GM12878 (cell line): Measurements from ENCODE around the gene AP4B1. TPM values are rescaled to one million over a fixed set of nuclear protein-coding genes. Genes with fewer than 3 reads are reported as not detected.

Source experiments
- ATAC-seq: fragments of 200-7000 bp; cut with Tn5 transposase; 3 replicates; pipeline ENCODE4 v1.9.1; 2020; ENCODE audit warnings: mild to moderate bottlenecking, moderate library complexity
- BruUV-seq: library from RNA; stranded (reverse); fragments of 400-500 nt; replicated peaks from 2 replicates; lab custom pipeline; 2021; lab: Mats Ljungman, UMichigan
- CTCF ChIA-PET: fragments of 300-600 bp; sonication (Branson Sonifier 250); formaldehyde crosslinking; extraction: SDS; loops from one replicate; lab custom pipeline; 2021; ENCODE audit warnings: inconsistent platforms; lab: Yijun Ruan, JAX
- POLR2A ChIA-PET: fragments of 350-600 bp; formaldehyde crosslinking; extraction: SDS; loops from one replicate; lab custom pipeline; 2021; ENCODE audit warnings: inconsistent platforms; lab: Charles Lee
- RAD21 ChIA-PET: fragments of 300-600 bp; sonication (Branson Sonifier 250); formaldehyde crosslinking; loops from one replicate; lab custom pipeline; 2023; ENCODE audit warnings: antibody characterized with exemption; ENCODE audit not compliant: unreplicated experiment; lab: Charles Lee
- SMC1A ChIA-PET: fragments of 300-600 bp; sonication (Branson Sonifier 250); formaldehyde crosslinking; loops from one replicate; lab custom pipeline; 2023; ENCODE audit not compliant: unreplicated experiment, uncharacterized antibody; lab: Charles Lee
- DNase-seq: peaks from one replicate; pipeline ENCODE4 v3.0.0-alpha.2; 2011; ENCODE audit warnings: low read depth, low spot score
- FAIRE-seq: peaks from 3 replicates; lab custom pipeline; 2011; peaks lifted over from hg19 to GRCh38; lab: Jason Lieb, UNC
- H2AFZ ChIP-seq: 2 replicates; pipeline ENCODE4 v1.6.0; 2011; ENCODE audit warnings: low read depth, low read length, control low read depth; ENCODE audit not compliant: control insufficient read depth
- H3K27ac ChIP-seq: 2 replicates; pipeline ENCODE4 v1.5.1; 2011; ENCODE audit warnings: control low read depth; ENCODE audit not compliant: control insufficient read depth, insufficient read depth
- H3K27me3 ChIP-seq, 2 experiments: replicated peaks in 1 of 2; 2 replicates each; pipeline versions ENCODE4 v1.6.0 to v1.6.1; 2011; ENCODE audit warnings: low read length in 1 of 2; ENCODE audit not compliant: control insufficient read depth in 2 of 2, insufficient read depth in 2 of 2
- H3K36me3 ChIP-seq, 2 experiments: 2 replicates each; pipeline ENCODE4 v1.5.1; 2011; ENCODE audit warnings: low read length in 1 of 2; ENCODE audit not compliant: control insufficient read depth in 2 of 2, insufficient read depth in 2 of 2
- H3K4me1 ChIP-seq: 2 replicates; pipeline ENCODE4 v1.6.1; 2011; ENCODE audit warnings: mild to moderate bottlenecking, low read length, moderate library complexity, mixed read lengths; ENCODE audit not compliant: control insufficient read depth, insufficient read depth
- H3K4me2 ChIP-seq: 2 replicates; pipeline ENCODE4 v1.6.0; 2011; ENCODE audit warnings: control low read depth; ENCODE audit not compliant: control insufficient read depth, insufficient read depth
- H3K4me3 ChIP-seq: fragments of 200-600 bp; sonication (generic); 2 replicates; pipeline ENCODE4 v1.5.1; 2016
- H3K79me2 ChIP-seq: 2 replicates; pipeline ENCODE4 v1.6.0; 2011; ENCODE audit warnings: low read length; ENCODE audit not compliant: control insufficient read depth, insufficient read depth
- H3K9ac ChIP-seq: 2 replicates; pipeline ENCODE4 v1.8.0; 2011; ENCODE audit warnings: low read length, control low read depth, mixed read lengths; ENCODE audit not compliant: control insufficient read depth, insufficient read depth
- H3K9me3 ChIP-seq: replicated peaks from 3 replicates; pipeline ENCODE4 v1.5.1; 2011; ENCODE audit warnings: mild to moderate bottlenecking, low read length; ENCODE audit not compliant: control insufficient read depth, insufficient read depth
- H4K20me1 ChIP-seq: 2 replicates; pipeline ENCODE4 v1.6.0; 2011; ENCODE audit not compliant: control insufficient read depth, insufficient read depth
- BHLHE40 ChIP-seq, 2 experiments: fragments of 450-650 bp in 1 of 2; IDR thresholded peaks; 2 replicates each; pipeline ENCODE4 v1.6.1; 2011 to 2017; ENCODE audit warnings: low read depth in 2 of 2, borderline replicate concordance in 1 of 2, improper control_type of control experiment in 1 of 2, low read length in 1 of 2, mild to moderate bottlenecking in 1 of 2
- BRCA1 ChIP-seq: IDR thresholded peaks from 2 replicates; pipeline ENCODE4 v1.6.1; 2011; ENCODE audit warnings: low read depth, low read length, improper control_type of control experiment
- CTCF ChIP-seq, 3 experiments: IDR thresholded peaks in 2 of 3; conservative IDR thresholded peaks in 1 of 3; 2 replicates each; pipeline ENCODE4 v1.5.1; 2011; ENCODE audit warnings: low read depth in 3 of 3, low read length in 3 of 3, mild to moderate bottlenecking in 3 of 3, control low read depth in 2 of 3, moderate library complexity in 2 of 3, inconsistent platforms in 1 of 3, mixed read lengths in 1 of 3; ENCODE audit not compliant: control insufficient read depth in 2 of 3, insufficient read depth in 1 of 3; ENCODE audit errors: extremely low read depth in 1 of 3
- EED ChIP-seq: sonication (generic); IDR thresholded peaks from 2 replicates; pipeline ENCODE4 v1.6.1; 2016; ENCODE audit warnings: antibody characterized with exemption, low read depth
- FOXM1 ChIP-seq: IDR thresholded peaks from 2 replicates; pipeline ENCODE4 v1.6.1; 2012; ENCODE audit warnings: low read depth, mild to moderate bottlenecking, inconsistent platforms, low read length, moderate library complexity
- IKZF1 ChIP-seq: fragments of 450-650 bp; conservative IDR thresholded peaks from 2 replicates; pipeline ENCODE4 v1.6.1; 2017; ENCODE audit warnings: antibody characterized with exemption, mild to moderate bottlenecking
- IRF3 ChIP-seq: fragments of 450-650 bp; IDR thresholded peaks from 2 replicates; pipeline ENCODE4 v1.6.1; 2014; ENCODE audit warnings: mild to moderate bottlenecking
- IRF4 ChIP-seq: IDR thresholded peaks from 2 replicates; pipeline ENCODE4 v1.6.1; 2011; ENCODE audit warnings: low read depth, low read length
- LARP7 ChIP-seq: fragments of 450-650 bp; IDR thresholded peaks from 2 replicates; pipeline ENCODE4 v1.6.1; 2017; ENCODE audit warnings: mild to moderate bottlenecking
- NR2C2 ChIP-seq: IDR thresholded peaks from 2 replicates; pipeline ENCODE4 v1.6.1; 2011; ENCODE audit warnings: borderline replicate concordance, low read depth; ENCODE audit not compliant: control insufficient read depth, insufficient read length
- RELA ChIP-seq: fragments of 450-650 bp; IDR thresholded peaks from 2 replicates; pipeline ENCODE4 v1.8.0; 2014; ENCODE audit warnings: borderline replicate concordance; ENCODE audit not compliant: partially characterized antibody
- RELB ChIP-seq: fragments of 450-650 bp; IDR thresholded peaks from 2 replicates; pipeline ENCODE4 v1.6.1; 2017; ENCODE audit warnings: low read depth, mild to moderate bottlenecking, moderate library complexity
- RUNX3 ChIP-seq: IDR thresholded peaks from 2 replicates; pipeline ENCODE4 v1.6.1; 2012; ENCODE audit warnings: low read length, inconsistent platforms
- SIN3A ChIP-seq: IDR thresholded peaks from 2 replicates; pipeline ENCODE4 v1.6.1; 2012; ENCODE audit warnings: low read depth, low read length, improper control_type of control experiment
- SMAD5 ChIP-seq: IDR thresholded peaks from 2 replicates; pipeline ENCODE4 v1.6.1; 2016; ENCODE audit warnings: antibody characterized with exemption, low read depth
- SMC3 ChIP-seq: IDR thresholded peaks from 2 replicates; pipeline ENCODE4 v1.6.1; 2011; ENCODE audit warnings: low read length, improper control_type of control experiment, borderline replicate concordance
- USF2 ChIP-seq: IDR thresholded peaks from 2 replicates; pipeline ENCODE4 v1.6.1; 2011; ENCODE audit warnings: low read depth, low read length, improper control_type of control experiment, borderline replicate concordance
- ZNF24 ChIP-seq: fragments of 450-650 bp; IDR thresholded peaks from 2 replicates; pipeline ENCODE4 v1.6.1; 2017; ENCODE audit warnings: antibody characterized with exemption, mild to moderate bottlenecking
- WGBS: methylation state at CpG from one replicate; pipeline ENCODE4 v1.1.6; 2016; ENCODE audit warnings: low lambda C conversion rate; ENCODE audit not compliant: insufficient replicate concordance, insufficient coverage; ENCODE audit errors: missing lambda C conversion rate; 5-methylcytosine and 5-hydroxymethylcytosine counted together
- in situ Hi-C: fragments of 300-500 bp; cut with MboI; formaldehyde crosslinking; loops from 9 replicates; pipeline ENCODE4 v1.14.3; 2018; ENCODE audit warnings: mixed read lengths
- intact Hi-C: fragments of 100-400 bp; cut with micrococcal nuclease; formaldehyde crosslinking; loops from one replicate; pipeline ENCODE4 v1.14.2; 2022; ENCODE audit not compliant: unreplicated experiment
- polyA plus RNA-seq, 11 experiments: library from polyadenylated mRNA; depleted of rRNA in 4 of 11; unstranded in 6 of 11; stranded (reverse) in 5 of 11; fragments of >200 nt; fragmentation: Nextera tagmentation in 4 of 11; fragmentation: Illumina TruSeq in 1 of 11; extraction: Ambion mirVana in 4 of 11; extraction: Trizol in 1 of 11; gene quantifications; 1 replicate in 1 of 11; 2 replicates in 10 of 11; pipeline versions ENCODE4 v1.2.1 to v1.2.3, GENCODE V29; 2011 to 2016; ENCODE audit warnings: inconsistent platforms in 2 of 11, missing spikeins in 2 of 11, low read depth in 1 of 11
- total RNA-seq, 4 experiments: library from RNA; depleted of rRNA in 3 of 4; stranded (reverse); fragments of >200 nt in 3 of 4; fragmentation: Illumina TruSeq in 1 of 4; extraction: Trizol in 1 of 4; gene quantifications; 2 replicates each; pipeline versions ENCODE4 v1.2.1 to v1.2.3, GENCODE V29; 2013 to 2021

AP4B1 gene
- total and polyA plus RNA-seq, 10 of the 15 experiments (the other 5 are each of a cell fraction or from before 2014, with no cell fraction given): 27.2 to 61.0 (median 33.0) TPM

GRCh38 chr1:113891631-113892220 lies 12.9 kb downstream of the AP4B1 start (continued):
- TF ChIP-seq SMC3 (no peak), FOXM1 (no peak), RELA (no peak)
- TF ChIP-seq, all 136 proteins: peak for 0

GRCh38 chr1:113890816-113891215 lies 13.8 kb downstream of the AP4B1 start:
- no peaks in the 10 kb centered on the region for H3K9me3 ChIP-seq
- H3K4me1 ChIP-seq: no peaks in the 10 kb centered on the region
- RAD21 ChIA-PET: interaction anchor here (1.0 kb wide), 1 partner anchor 12 kb away, joined by 3 read pairs; no protein-coding TSS in a partner anchor
- intact Hi-C loops (no loop called here), in situ Hi-C loops (no loop called here)
- H3K9ac ChIP-seq: no peak overlapping the region
- H3K4me3 ChIP-seq: no peak overlapping the region
- ATAC-seq (no peak), FAIRE-seq (no peak), DNase-seq (no peak)
- H4K20me1 ChIP-seq: no peaks in the 10 kb centered on the region
- POLR2A ChIA-PET: interaction anchor here (0.6 to 1.9 kb wide), 4 partner anchors 10 to 863 kb away, joined by 4 to 7 read pairs (median 6); no protein-coding TSS in a partner anchor
- H3K4me2 ChIP-seq: no peak overlapping the region
- H3K27me3 ChIP-seq: no peaks in the 10 kb centered on the region
- no peak overlapping the region for H3K27ac ChIP-seq
- BruUV-seq: no TSS peak
- H2AFZ ChIP-seq: no peak overlapping the region
- SMC1A ChIA-PET: interaction anchor here (0.7 to 5.8 kb wide), 6 partner anchors 8 to 1320 kb away, joined by 4 to 30 read pairs (median 16); partner anchors contain the start of genes AP4B1 and DCLRE1B
- CTCF ChIA-PET: interaction anchor here (1.3 kb wide), 2 partner anchors 10 to 55 kb away, joined by 4 to 6 read pairs; no protein-coding TSS in a partner anchor
- H3K79me2 ChIP-seq: no peaks in the 10 kb centered on the region
- H3K36me3 ChIP-seq: peaks cover 0 to 2% of the 10 kb centered on the region in 2 experiments; a peak in 1 of 4 replicates
- 67% methylated on average over 2 of the region's 2 CpGs for WGBS
- TF ChIP-seq RUNX3 (no peak), SIN3A (no peak), USF2 (no peak), BHLHE40 (IDR thresholded peaks at IDR 0.05; ENCODE audit: borderline replicate concordance in 1 of 2, low read depth in 2 of 2, low read length in 1 of 2) (no peak), LARP7 (no peak), IRF3 (no peak), ZNF24 (no peak), RELB (no peak), IKZF1 (no peak), CTCF (IDR thresholded peaks at IDR 0.05 in 2 of 3, conservative IDR thresholded peaks at IDR 0.05 in 1 of 3; ENCODE audit: control insufficient read depth in 2 of 3, extremely low read depth in 1 of 3, insufficient read depth in 1 of 3, low read depth in 3 of 3, low read length in 3 of 3) (no peak), BRCA1 (no peak), IRF4 (no peak), EED (no peak), SMAD5 (no peak), NR2C2 (no peak)
